OCI-LY7 (cell line): Measurements from ENCODE around the gene SERPINA4.

Experiments
- CTCF ChIP-seq: fragments of 200-600 bp; sonication (generic); conservative IDR thresholded peaks from 2 replicates; pipeline ENCODE4 v1.5.1; 2014; ENCODE audit warnings: mild to moderate bottlenecking, antibody characterized with exemption, low read length, moderate library complexity, mixed read lengths
- EZH2phosphoT487 ChIP-seq: fragments of 200-600 bp; sonication (generic); IDR thresholded peaks from 2 replicates; pipeline ENCODE4 v1.6.1; 2018; ENCODE audit warnings: low read depth, borderline replicate concordance, mild to moderate bottlenecking, mixed run types, antibody characterized with exemption, low read length, moderate library complexity, mixed read lengths

GRCh38 chr14:94560291-94560665 lies 964 bp upstream of the SERPINA4 start:
- no peak for TF ChIP-seq CTCF
- no peak for TF ChIP-seq EZH2phosphoT487
